ENCODE results near the gene TSPAN5.

Gene TSPAN5

GRCh38 chr4:98619180-98619579 lies 39.2 kb downstream of the TSPAN5 start:
- Histone ChIP-seq H3K4me3 (replicated peaks; ENCODE audit: insufficient read depth, low read length) (no peak overlapping the region), H3K27me3 (ENCODE audit: insufficient read depth, poor library complexity, severe bottlenecking) (no peaks in the 10 kb centered on the region), H3K27ac (replicated peaks) (no peak overlapping the region)
- DNase-seq (ENCODE audit: low read depth in 1 of 2, low spot score in 1 of 2) = no peak
- TF ChIP-seq REST (IDR thresholded peaks at IDR 0.05; ENCODE audit: insufficient replicate concordance, low read depth) = no peak
- no peak for TF ChIP-seq GABPA (IDR thresholded peaks at IDR 0.05; ENCODE audit: low read depth)
- TF ChIP-seq CTCF (IDR thresholded peaks at IDR 0.05; ENCODE audit: insufficient read depth, low read length) = no peak
- no peak for TF ChIP-seq SPI1 (IDR thresholded peaks at IDR 0.05; ENCODE audit: borderline replicate concordance, low read depth)
- no peak for TF ChIP-seq POLR2AphosphoS5 (IDR thresholded peaks at IDR 0.05; ENCODE audit: low read depth)

- Histone ChIP-seq H3K4me3 (replicated peaks; ENCODE audit: insufficient read depth, low read length) (no peak overlapping the region), H3K27ac (replicated peaks) (no peak overlapping the region), H3K27me3 (ENCODE audit: insufficient read depth, poor library complexity, severe bottlenecking) (no peaks in the 10 kb centered on the region)
- TF ChIP-seq POLR2AphosphoS5 (IDR thresholded peaks at IDR 0.05; ENCODE audit: low read depth) = no peak
- no peak for DNase-seq (ENCODE audit: low read depth in 1 of 2, low spot score in 1 of 2)
Observed at GRCh38 chr4:98618680-98619079, 39.7 kb downstream of the TSPAN5 start.

GRCh38 chr4:98617358-98618047 lies 40.9 kb downstream of the TSPAN5 start:
- Histone ChIP-seq H3K4me3 (replicated peaks; ENCODE audit: insufficient read depth, low read length) (no peak overlapping the region), H3K27ac (replicated peaks) (no peak overlapping the region), H3K27me3 (ENCODE audit: insufficient read depth, poor library complexity, severe bottlenecking) (no peaks in the 10 kb centered on the region)
- DNase-seq (ENCODE audit: low read depth in 1 of 2, low spot score in 1 of 2) = no peak
- TF ChIP-seq SPI1 (IDR thresholded peaks at IDR 0.05; ENCODE audit: borderline replicate concordance, low read depth) (no peak), GABPA (IDR thresholded peaks at IDR 0.05; ENCODE audit: low read depth) (no peak), POLR2AphosphoS5 (IDR thresholded peaks at IDR 0.05; ENCODE audit: low read depth) (no peak), REST (IDR thresholded peaks at IDR 0.05; ENCODE audit: insufficient replicate concordance, low read depth) (no peak), CTCF (IDR thresholded peaks at IDR 0.05; ENCODE audit: insufficient read depth, low read length) (no peak)

- Histone ChIP-seq H3K27me3 (ENCODE audit: insufficient read depth, poor library complexity, severe bottlenecking) (no peaks in the 10 kb centered on the region), H3K4me3 (replicated peaks; ENCODE audit: insufficient read depth, low read length) (no peak overlapping the region), H3K27ac (replicated peaks) (no peak overlapping the region)
- DNase-seq (ENCODE audit: low read depth in 1 of 2, low spot score in 1 of 2) = no peak
- TF ChIP-seq GABPA (IDR thresholded peaks at IDR 0.05; ENCODE audit: low read depth) (no peak), CTCF (IDR thresholded peaks at IDR 0.05; ENCODE audit: insufficient read depth, low read length) (no peak), SPI1 (IDR thresholded peaks at IDR 0.05; ENCODE audit: borderline replicate concordance, low read depth) (no peak), POLR2AphosphoS5 (IDR thresholded peaks at IDR 0.05; ENCODE audit: low read depth) (no peak), REST (IDR thresholded peaks at IDR 0.05; ENCODE audit: insufficient replicate concordance, low read depth) (no peak)
Observed at GRCh38 chr4:98615991-98616390, 42.4 kb downstream of the TSPAN5 start.

Measured in HL-60 (cell line).